22Rv1 (cell line): ENCODE measurements around the gene CHAD.

Experiments used
- H3K27ac ChIP-seq: fragments of 450-650 bp; 2 replicates; pipeline ENCODE4 v1.5.1; 2017
- CTCF ChIP-seq: fragments of 450-650 bp; IDR thresholded peaks from 2 replicates; pipeline ENCODE4 v1.5.1; 2017; ENCODE audit warnings: mild to moderate bottlenecking
- ZFX ChIP-seq: fragments of 450-650 bp; IDR thresholded peaks from 2 replicates; pipeline ENCODE4 v1.6.1; 2017; ENCODE audit warnings: antibody characterized with exemption, borderline replicate concordance

Gene CHAD

GRCh38 chr17:50499721-50500120 lies 31.0 kb upstream of the CHAD start:
- no peak for TF ChIP-seq ZFX
- TF ChIP-seq CTCF, result no peak
- H3K27ac ChIP-seq, result no peak overlapping the region

GRCh38 chr17:50499270-50499669 lies 30.6 kb upstream of the CHAD start:
- TF ChIP-seq ZFX (no peak), CTCF (no peak)

GRCh38 chr17:50498021-50498874 lies 29.6 kb upstream of the CHAD start:
- TF ChIP-seq CTCF (no peak), ZFX (no peak)
- no peak overlapping the region for H3K27ac ChIP-seq

More at GRCh38 chr17:50499270-50499669, 30.6 kb upstream of the CHAD start:
- H3K27ac ChIP-seq, result no peak overlapping the region

GRCh38 chr17:50495918-50496317 lies 27.2 kb upstream of the CHAD start:
- no peak for TF ChIP-seq CTCF
- no peak for TF ChIP-seq ZFX
- H3K27ac ChIP-seq, result no peak overlapping the region

GRCh38 chr17:50495217-50495823 lies 26.6 kb upstream of the CHAD start:
- TF ChIP-seq CTCF, result no peak
- no peak for TF ChIP-seq ZFX

GRCh38 chr17:50493744-50494143 lies 25.1 kb upstream of the CHAD start:
- peak overlapping the region; percentile 34 for H3K27ac ChIP-seq
- no peak for TF ChIP-seq ZFX
- no peak for TF ChIP-seq CTCF

More at GRCh38 chr17:50495217-50495823, 26.6 kb upstream of the CHAD start:
- no peak overlapping the region for H3K27ac ChIP-seq

GRCh38 chr17:50492214-50492613 lies 23.5 kb upstream of the CHAD start:
- no peak for TF ChIP-seq CTCF
- no peak for TF ChIP-seq ZFX

More at GRCh38 chr17:50492214-50492613, 23.5 kb upstream of the CHAD start:
- H3K27ac ChIP-seq, result no peak overlapping the region
